ENCODE results near the gene GLS2. TPM values are rescaled to one million over a fixed set of nuclear protein-coding genes. Genes with fewer than 3 reads are reported as not detected.

The GLS2 gene
- total and polyA plus RNA-seq, 2 donors (not counting 3 experiments of a cell fraction or from before 2014, with no cell fraction given): 0.04 to 0.33 TPM

- Histone ChIP-seq H3K9me3 (replicated peaks; ENCODE audit: control insufficient read depth, insufficient read depth, low read length) (no peaks in the 10 kb centered on the region), H3K9ac (replicated peaks; ENCODE audit: extremely low read depth, insufficient read depth, low read length) (no peak overlapping the region), H3K9me1 (replicated peaks; ENCODE audit: control insufficient read depth, extremely low read depth, insufficient read depth, low read length) (no peaks in the 10 kb centered on the region), H3K27ac (ENCODE audit: insufficient read depth, low read depth, low read length) (no peak overlapping the region), H3K4me3 (replicated peaks in 1 of 3; ENCODE audit: insufficient read depth in 1 of 3, low read depth in 1 of 3, low read length in 3 of 3) (no peak overlapping the region), H3K4me1 (ENCODE audit: control insufficient read depth, extremely low read depth, insufficient read depth, low read length) (no peaks in the 10 kb centered on the region), H3K79me2 (ENCODE audit: control insufficient read depth, insufficient read depth, low read length) (peaks cover 3% of the 10 kb centered on the region), H2AFZ (ENCODE audit: low read depth, low read length) (no peak overlapping the region), H3K36me3 (ENCODE audit: control insufficient read depth in 2 of 2, extremely low read depth in 1 of 2, insufficient read depth in 2 of 2, low read length in 2 of 2) (peaks cover 0 to 2% of the 10 kb centered on the region in 2 experiments), H4K20me1 (replicated peaks; ENCODE audit: control insufficient read depth, extremely low read depth, insufficient read depth, low read length) (no peaks in the 10 kb centered on the region), H3K4me2 (ENCODE audit: insufficient read depth, low read length) (no peak overlapping the region), H3K27me3 (ENCODE audit: control insufficient read depth in 2 of 2, insufficient read depth in 2 of 2, low read length in 2 of 2) (no peaks in the 10 kb centered on the region)
- BruUV-seq (replicated peaks): no TSS peak
- DNase-seq (ENCODE audit: low read depth, low spot score) (no peak), FAIRE-seq (no peak)
- POLR2A ChIA-PET: interaction anchor here (0.5 kb wide), 1 partner anchor 24 kb away, joined by 4 read pairs; no protein-coding TSS in a partner anchor
- CTCF ChIA-PET: no interaction called here
- intact Hi-C loops (cut with micrococcal nuclease): no loop called here
- no peak for TF ChIP-seq GATA2 (IDR thresholded peaks at IDR 0.05; ENCODE audit: insufficient read depth, insufficient read length, low read depth, low read length)
- no peak for TF ChIP-seq EZH2 (IDR thresholded peaks at IDR 0.05; ENCODE audit: borderline replicate concordance, low read depth, low read length, severe bottlenecking)
- no peak for TF ChIP-seq MYC (IDR thresholded peaks at IDR 0.05; ENCODE audit: low read depth, low read length)
- no peak for TF ChIP-seq POLR2AphosphoS5 (IDR thresholded peaks at IDR 0.05; ENCODE audit: insufficient read depth, low read depth, low read length)
- TF ChIP-seq FOS (IDR thresholded peaks at IDR 0.05; ENCODE audit: borderline replicate concordance, insufficient read depth, low read length): no peak
- no peak for TF ChIP-seq POLR2A (IDR thresholded peaks at IDR 0.05; ENCODE audit: low read depth, low read length)
- dilution Hi-C loops (cut with MboI; ENCODE audit: extremely low pct_ligation_motif_present, low sequenced_read_pairs): no loop called here
Measured at GRCh38 chr12:56431850-56432249, 56.1 kb downstream of the GLS2 start.

- BruUV-seq (replicated peaks): no TSS peak
- Histone ChIP-seq H4K20me1 (replicated peaks; ENCODE audit: control insufficient read depth, extremely low read depth, insufficient read depth, low read length) (no peaks in the 10 kb centered on the region), H3K9me1 (replicated peaks; ENCODE audit: control insufficient read depth, extremely low read depth, insufficient read depth, low read length) (no peaks in the 10 kb centered on the region), H3K9me3 (replicated peaks; ENCODE audit: control insufficient read depth, insufficient read depth, low read length) (no peaks in the 10 kb centered on the region), H3K9ac (replicated peaks; ENCODE audit: extremely low read depth, insufficient read depth, low read length) (no peak overlapping the region), H3K36me3 (ENCODE audit: control insufficient read depth in 2 of 2, extremely low read depth in 1 of 2, insufficient read depth in 2 of 2, low read length in 2 of 2) (peaks cover 0 to 2% of the 10 kb centered on the region in 2 experiments), H3K27me3 (ENCODE audit: control insufficient read depth in 2 of 2, insufficient read depth in 2 of 2, low read length in 2 of 2) (no peaks in the 10 kb centered on the region), H3K4me1 (ENCODE audit: control insufficient read depth, extremely low read depth, insufficient read depth, low read length) (no peaks in the 10 kb centered on the region), H3K27ac (ENCODE audit: insufficient read depth, low read depth, low read length) (no peak overlapping the region), H3K4me2 (ENCODE audit: insufficient read depth, low read length) (no peak overlapping the region), H3K4me3 (replicated peaks in 1 of 3; ENCODE audit: insufficient read depth in 1 of 3, low read depth in 1 of 3, low read length in 3 of 3) (no peak overlapping the region), H3K79me2 (ENCODE audit: control insufficient read depth, insufficient read depth, low read length) (no peaks in the 10 kb centered on the region), H2AFZ (ENCODE audit: low read depth, low read length) (no peak overlapping the region)
- DNase-seq (ENCODE audit: low read depth, low spot score): no peak
- FAIRE-seq: no peak
- CTCF ChIA-PET: no interaction called here
- TF ChIP-seq EZH2 (IDR thresholded peaks at IDR 0.05; ENCODE audit: borderline replicate concordance, low read depth, low read length, severe bottlenecking) (no peak), JUN (IDR thresholded peaks at IDR 0.05; ENCODE audit: borderline replicate concordance, insufficient read depth, insufficient read length, low read depth) (no peak), FOS (IDR thresholded peaks at IDR 0.05; ENCODE audit: borderline replicate concordance, insufficient read depth, low read length) (no peak), POLR2A (IDR thresholded peaks at IDR 0.05; ENCODE audit: low read depth, low read length) (no peak), CTCF (IDR thresholded peaks at IDR 0.05; ENCODE audit: extremely low read depth in 1 of 2, insufficient read depth in 1 of 2, low read depth in 1 of 2, low read length in 2 of 2) (no peak), POLR2AphosphoS5 (IDR thresholded peaks at IDR 0.05; ENCODE audit: insufficient read depth, low read depth, low read length) (no peak), MYC (IDR thresholded peaks at IDR 0.05; ENCODE audit: low read depth, low read length) (no peak), MAX (IDR thresholded peaks at IDR 0.05; ENCODE audit: insufficient read depth, insufficient read length) (no peak), GATA2 (IDR thresholded peaks at IDR 0.05; ENCODE audit: insufficient read depth, insufficient read length, low read depth, low read length) (no peak)
- intact Hi-C loops (cut with micrococcal nuclease): no loop called here
- dilution Hi-C loops (cut with MboI; ENCODE audit: extremely low pct_ligation_motif_present, low sequenced_read_pairs): no loop called here
- POLR2A ChIA-PET: no interaction called here
Measured at GRCh38 chr12:56431288-56431687, 56.7 kb downstream of the GLS2 start.

All from endothelial cell of umbilical vein (primary cell).